ENCODE measurements around the gene LRCH4. TPM values are rescaled to one million over a fixed set of nuclear protein-coding genes. Genes with fewer than 3 reads are reported as not detected.

LRCH4 gene
- polyA plus RNA-seq, 2 of the 4 experiments (the other 2 are of a cell fraction) = 5.5 to 17.1 TPM

- FAIRE-seq = no peak
- TF ChIP-seq EP300 (IDR thresholded peaks at IDR 0.05) (no peak), MAX (IDR thresholded peaks at IDR 0.05) (peak; percentile 46; the same call in 1 of the 2 replicates), JUN (IDR thresholded peaks at IDR 0.05) (peak in 1 of 2 experiments; percentile 14; a peak in 1 of 5 replicates), RNF2 (IDR thresholded peaks at IDR 0.05; ENCODE audit: borderline replicate concordance, low read depth) (0 out of 2 replicates have a peak, but pooled peaks have one; percentile 52), HDAC2 (IDR thresholded peaks at IDR 0.05) (no peak)
- DNase-seq (ENCODE audit: low read depth in 1 of 2, low spot score in 1 of 2) = peak; percentile 85 to 98
- ChIA-PET CTCF (interaction anchor here (1.0 to 7.9 kb wide), 3 partner anchors 7 to 454 kb away, joined by 3 to 69 read pairs (median 3); partner anchors contain the start of gene MOSPD3), POLR2A (interaction anchor here (0.6 to 2.2 kb wide), 5 partner anchors 9 to 198 kb away, joined by 3 to 10 read pairs (median 3); partner anchors contain the start of genes FBXO24, LRCH4, MOSPD3 and ZCWPW1)
- ATAC-seq = peak; percentile 93 to 96
- H3K27ac ChIP-seq = peak overlapping the region; percentile 65 to 89; a peak in 5 of 6 replicates
- peak overlapping the region; percentile 37 for H3K4me3 ChIP-seq
- WGBS (ENCODE audit: missing lambda C conversion rate) = 15% methylated on average over 13 of the region's 37 CpGs
- H3K4me2 ChIP-seq = peak overlapping the region; percentile 90
- H3K4me1 ChIP-seq = 0 out of 3 replicates have a peak, but pooled peaks cover 4% of the 10 kb centered on the region
- no peaks in the 10 kb centered on the region for H3K9me3 ChIP-seq
These were observed 40.8 kb upstream of the LRCH4 start for GRCh38 chr7:100626530-100627237.

GRCh38 chr7:100626055-100626454 is 40.1 kb upstream of the LRCH4 start:
- TF ChIP-seq TP53 (CRISPR knock-in tag; IDR thresholded peaks at IDR 0.05) = no peak
- TF ChIP-seq CHD4 (IDR thresholded peaks at IDR 0.05; ENCODE audit: borderline replicate concordance) = peak; percentile 67; the same call in 1 of the 2 replicates
- TF ChIP-seq JUN (IDR thresholded peaks at IDR 0.05) = no peak
- TF ChIP-seq ZFP36 (IDR thresholded peaks at IDR 0.05; ENCODE audit: borderline replicate concordance, partially characterized antibody) = peak; percentile 99
- TF ChIP-seq RNF2 (IDR thresholded peaks at IDR 0.05; ENCODE audit: borderline replicate concordance, low read depth) = no peak
- TF ChIP-seq KDM1A (IDR thresholded peaks at IDR 0.05; ENCODE audit: low read depth) = peak; percentile 85; the same call in 1 of the 2 replicates
- TF ChIP-seq HDAC2 (IDR thresholded peaks at IDR 0.05) = 0 out of 2 replicates have a peak, but pooled peaks have one; percentile 40
- no peak for TF ChIP-seq BHLHE40 (IDR thresholded peaks at IDR 0.05; ENCODE audit: low read depth, low read length)
- TF ChIP-seq MAFK (IDR thresholded peaks at IDR 0.05; ENCODE audit: partially characterized antibody) = no peak
- ATAC-seq (no peak), DNase-seq (ENCODE audit: low read depth in 1 of 2, low spot score in 1 of 2) (no peak), FAIRE-seq (no peak)
- Histone ChIP-seq H3K4me3 (peak overlapping the region; percentile 37), H3K9me3 (no peaks in the 10 kb centered on the region), H3K4me1 (0 out of 3 replicates have a peak, but pooled peaks cover 4% of the 10 kb centered on the region), H3K27ac (peak overlapping the region; percentile 11 to 89; a peak in 4 of 6 replicates), H3K4me2 (peak overlapping the region; percentile 90)
- ChIA-PET CTCF (interaction anchor here (0.9 to 7.9 kb wide), 5 partner anchors 8 to 455 kb away, joined by 3 to 69 read pairs (median 3); partner anchors contain the start of gene MOSPD3), POLR2A (interaction anchor here (1.0 to 2.2 kb wide), 3 partner anchors 8 to 40 kb away, joined by 3 to 10 read pairs (median 3); partner anchors contain the start of genes FBXO24, LRCH4 and MOSPD3)
- whole genome bisulfite sequencing (ENCODE audit: missing lambda C conversion rate) = 31% methylated on average over 3 of the region's 3 CpGs

GRCh38 chr7:100623951-100624824 is 38.3 kb upstream of the LRCH4 start:
- no peak for DNase-seq (ENCODE audit: low read depth in 1 of 2, low spot score in 1 of 2)
- Histone ChIP-seq H3K9me3 (no peaks in the 10 kb centered on the region), H3K4me3 (no peak overlapping the region), H3K4me1 (0 out of 3 replicates have a peak, but pooled peaks cover 4% of the 10 kb centered on the region), H3K27ac (no peak overlapping the region), H3K4me2 (no peak overlapping the region)
- WGBS (ENCODE audit: missing lambda C conversion rate) = 80% methylated on average over 15 of the region's 15 CpGs
- no peak for TF ChIP-seq USF2 (IDR thresholded peaks at IDR 0.05)
- TF ChIP-seq CHD2 (IDR thresholded peaks at IDR 0.05; ENCODE audit: low read length, partially characterized antibody) = no peak
- no peak for TF ChIP-seq ELK1 (IDR thresholded peaks at IDR 0.05; ENCODE audit: low read depth, low read length)
- TF ChIP-seq MYC (IDR thresholded peaks at IDR 0.05; ENCODE audit: borderline replicate concordance, low read length) = no peak
- TF ChIP-seq SREBF2 (IDR thresholded peaks at IDR 0.05) = no peak
- TF ChIP-seq REST (IDR thresholded peaks at IDR 0.05) = no peak
- no peak for TF ChIP-seq HMGXB4 (CRISPR knock-in tag; IDR thresholded peaks at IDR 0.05; ENCODE audit: borderline replicate concordance)
- ChIA-PET POLR2A (no interaction called here), CTCF (interaction anchor here (0.6 to 7.9 kb wide), 6 partner anchors 9 to 143 kb away, joined by 3 to 69 read pairs (median 4); partner anchors contain the start of gene MOSPD3)
- no peak for ATAC-seq
- no peak for FAIRE-seq

All from A549 (cell line).